GM12878 (cell line): ENCODE data around the gene BBX. TPM values are rescaled to one million over a fixed set of nuclear protein-coding genes. Genes with fewer than 3 reads are reported as not detected.

Experiments used
- ATAC-seq: fragments of 200-7000 bp; cut with Tn5 transposase; 3 replicates; pipeline ENCODE4 v1.9.1; 2020; ENCODE audit warnings: mild to moderate bottlenecking, moderate library complexity
- BruUV-seq: library from RNA; stranded (reverse); fragments of 400-500 nt; replicated peaks from 2 replicates; lab custom pipeline; 2021; lab: Mats Ljungman, UMichigan
- CTCF ChIA-PET: fragments of 300-600 bp; sonication (Branson Sonifier 250); formaldehyde crosslinking; extraction: SDS; loops from one replicate; lab custom pipeline; 2021; ENCODE audit warnings: inconsistent platforms; lab: Yijun Ruan, JAX
- POLR2A ChIA-PET: fragments of 350-600 bp; formaldehyde crosslinking; extraction: SDS; loops from one replicate; lab custom pipeline; 2021; ENCODE audit warnings: inconsistent platforms; lab: Charles Lee
- RAD21 ChIA-PET: fragments of 300-600 bp; sonication (Branson Sonifier 250); formaldehyde crosslinking; loops from one replicate; lab custom pipeline; 2023; ENCODE audit warnings: antibody characterized with exemption; ENCODE audit not compliant: unreplicated experiment; lab: Charles Lee
- SMC1A ChIA-PET: fragments of 300-600 bp; sonication (Branson Sonifier 250); formaldehyde crosslinking; loops from one replicate; lab custom pipeline; 2023; ENCODE audit not compliant: unreplicated experiment, uncharacterized antibody; lab: Charles Lee
- DNase-seq: peaks from one replicate; pipeline ENCODE4 v3.0.0-alpha.2; 2011; ENCODE audit warnings: low read depth, low spot score
- FAIRE-seq: peaks from 3 replicates; lab custom pipeline; 2011; peaks lifted over from hg19 to GRCh38; lab: Jason Lieb, UNC
- H2AFZ ChIP-seq: 2 replicates; pipeline ENCODE4 v1.6.0; 2011; ENCODE audit warnings: low read depth, low read length, control low read depth; ENCODE audit not compliant: control insufficient read depth
- H3K27ac ChIP-seq: 2 replicates; pipeline ENCODE4 v1.5.1; 2011; ENCODE audit warnings: control low read depth; ENCODE audit not compliant: control insufficient read depth, insufficient read depth
- H3K27me3 ChIP-seq, 2 experiments: replicated peaks in 1 of 2; 2 replicates each; pipeline versions ENCODE4 v1.6.0 to v1.6.1; 2011; ENCODE audit warnings: low read length in 1 of 2; ENCODE audit not compliant: control insufficient read depth in 2 of 2, insufficient read depth in 2 of 2
- H3K36me3 ChIP-seq, 2 experiments: 2 replicates each; pipeline ENCODE4 v1.5.1; 2011; ENCODE audit warnings: low read length in 1 of 2; ENCODE audit not compliant: control insufficient read depth in 2 of 2, insufficient read depth in 2 of 2
- H3K4me1 ChIP-seq: 2 replicates; pipeline ENCODE4 v1.6.1; 2011; ENCODE audit warnings: mild to moderate bottlenecking, low read length, moderate library complexity, mixed read lengths; ENCODE audit not compliant: control insufficient read depth, insufficient read depth
- H3K4me2 ChIP-seq: 2 replicates; pipeline ENCODE4 v1.6.0; 2011; ENCODE audit warnings: control low read depth; ENCODE audit not compliant: control insufficient read depth, insufficient read depth
- H3K4me3 ChIP-seq: fragments of 200-600 bp; sonication (generic); 2 replicates; pipeline ENCODE4 v1.5.1; 2016
- H3K79me2 ChIP-seq: 2 replicates; pipeline ENCODE4 v1.6.0; 2011; ENCODE audit warnings: low read length; ENCODE audit not compliant: control insufficient read depth, insufficient read depth
- H3K9ac ChIP-seq: 2 replicates; pipeline ENCODE4 v1.8.0; 2011; ENCODE audit warnings: low read length, control low read depth, mixed read lengths; ENCODE audit not compliant: control insufficient read depth, insufficient read depth
- H3K9me3 ChIP-seq: replicated peaks from 3 replicates; pipeline ENCODE4 v1.5.1; 2011; ENCODE audit warnings: mild to moderate bottlenecking, low read length; ENCODE audit not compliant: control insufficient read depth, insufficient read depth
- H4K20me1 ChIP-seq: 2 replicates; pipeline ENCODE4 v1.6.0; 2011; ENCODE audit not compliant: control insufficient read depth, insufficient read depth
- CREB1 ChIP-seq: IDR thresholded peaks from 2 replicates; pipeline ENCODE4 v1.6.1; 2012; ENCODE audit warnings: low read depth, mild to moderate bottlenecking, inconsistent platforms
- IKZF1 ChIP-seq: fragments of 450-650 bp; conservative IDR thresholded peaks from 2 replicates; pipeline ENCODE4 v1.6.1; 2017; ENCODE audit warnings: antibody characterized with exemption, mild to moderate bottlenecking
- IKZF2 ChIP-seq, 2 experiments: fragments of 450-650 bp; IDR thresholded peaks; 2 replicates each; pipeline ENCODE4 v1.6.1; 2017; ENCODE audit warnings: mild to moderate bottlenecking in 2 of 2, moderate library complexity in 2 of 2
- RFX5 ChIP-seq: IDR thresholded peaks from 2 replicates; pipeline ENCODE4 v1.6.1; 2011; ENCODE audit warnings: low read depth, low read length, improper control_type of control experiment
- SP1 ChIP-seq: IDR thresholded peaks from one replicate; pipeline ENCODE4 v1.6.1; 2011; ENCODE audit warnings: low read depth, low read length
- SPI1 ChIP-seq: IDR thresholded peaks from 2 replicates; pipeline ENCODE4 v1.6.1; 2011; ENCODE audit warnings: low read depth, mild to moderate bottlenecking, low read length, moderate library complexity, borderline replicate concordance; ENCODE audit not compliant: insufficient read depth
- TCF3 ChIP-seq: IDR thresholded peaks from 2 replicates; pipeline ENCODE4 v1.6.1; 2012; ENCODE audit warnings: low read depth, mild to moderate bottlenecking, low read length, borderline replicate concordance; ENCODE audit not compliant: insufficient read depth
- ZBTB33 ChIP-seq: fragments of 450-650 bp; IDR thresholded peaks from 2 replicates; pipeline ENCODE4 v1.6.1; 2017; ENCODE audit warnings: mild to moderate bottlenecking
- WGBS: methylation state at CpG from one replicate; pipeline ENCODE4 v1.1.6; 2016; ENCODE audit warnings: low lambda C conversion rate; ENCODE audit not compliant: insufficient replicate concordance, insufficient coverage; ENCODE audit errors: missing lambda C conversion rate; 5-methylcytosine and 5-hydroxymethylcytosine counted together
- in situ Hi-C: fragments of 300-500 bp; cut with MboI; formaldehyde crosslinking; loops from 9 replicates; pipeline ENCODE4 v1.14.3; 2018; ENCODE audit warnings: mixed read lengths
- intact Hi-C: fragments of 100-400 bp; cut with micrococcal nuclease; formaldehyde crosslinking; loops from one replicate; pipeline ENCODE4 v1.14.2; 2022; ENCODE audit not compliant: unreplicated experiment
- polyA plus RNA-seq, 11 experiments: library from polyadenylated mRNA; depleted of rRNA in 4 of 11; unstranded in 6 of 11; stranded (reverse) in 5 of 11; fragments of >200 nt; fragmentation: Nextera tagmentation in 4 of 11; fragmentation: Illumina TruSeq in 1 of 11; extraction: Ambion mirVana in 4 of 11; extraction: Trizol in 1 of 11; gene quantifications; 1 replicate in 1 of 11; 2 replicates in 10 of 11; pipeline versions ENCODE4 v1.2.1 to v1.2.3, GENCODE V29; 2011 to 2016; ENCODE audit warnings: inconsistent platforms in 2 of 11, missing spikeins in 2 of 11, low read depth in 1 of 11
- total RNA-seq, 4 experiments: library from RNA; depleted of rRNA in 3 of 4; stranded (reverse); fragments of >200 nt in 3 of 4; fragmentation: Illumina TruSeq in 1 of 4; extraction: Trizol in 1 of 4; gene quantifications; 2 replicates each; pipeline versions ENCODE4 v1.2.1 to v1.2.3, GENCODE V29; 2013 to 2021

Gene BBX
- total and polyA plus RNA-seq, 10 of the 15 experiments (the other 5 are each of a cell fraction or from before 2014, with no cell fraction given) = 13.3 to 38.5 (median 32.0) TPM

GRCh38 chr3:107854733-107855132, 332.0 kb downstream of the BBX start:
- no peak for ATAC-seq

More at GRCh38 chr3:107854733-107855132, 332.0 kb downstream of the BBX start:
- Histone ChIP-seq H3K4me1 (no peaks in the 10 kb centered on the region; the same call in 1 of the 2 replicates), H2AFZ (no peak overlapping the region), H3K36me3 (no peaks in the 10 kb centered on the region), H3K9me3 (no peaks in the 10 kb centered on the region), H3K27ac (no peak overlapping the region), H3K4me3 (no peak overlapping the region), H3K4me2 (no peak overlapping the region), H4K20me1 (no peaks in the 10 kb centered on the region), H3K9ac (no peak overlapping the region), H3K79me2 (no peaks in the 10 kb centered on the region), H3K27me3 (no peaks in the 10 kb centered on the region)
- no peak for FAIRE-seq
- TF ChIP-seq SP1 = no peak
- no peak for TF ChIP-seq IKZF2 (IDR thresholded peaks at IDR 0.05)
- TF ChIP-seq SPI1 = no peak
- no peak for TF ChIP-seq ZBTB33
- no peak for TF ChIP-seq TCF3
- no peak for TF ChIP-seq CREB1
- no peak for TF ChIP-seq RFX5
- no peak for TF ChIP-seq IKZF1
- ChIA-PET RAD21 (interaction anchor here (0.8 to 2.5 kb wide), 4 partner anchors 9 to 189 kb away, joined by 3 to 5 read pairs (median 4); no protein-coding TSS in a partner anchor), POLR2A (no interaction called here), SMC1A (interaction anchor here (4.0 kb wide), 1 partner anchor 14 kb away, joined by 18 read pairs; no protein-coding TSS in a partner anchor), CTCF (interaction anchor here (0.8 to 2.9 kb wide), 11 partner anchors 9 to 179 kb away, joined by 3 to 17 read pairs (median 5); no protein-coding TSS in a partner anchor)
- no TSS peak for BruUV-seq
- no peak for DNase-seq
- in situ Hi-C loops = no loop called here
- intact Hi-C loops = loop anchor here (5.0 to 10.0 kb wide), 3 partner anchors 73 to 620 kb away; no protein-coding TSS in a partner anchor
- 34% methylated on average over 6 of the region's 6 CpGs for WGBS
